HEK293 (cell line): ENCODE results near the gene DSCAML1.

ENCODE experiments used
- CTCF ChIA-PET: fragments of 350-600 bp; formaldehyde crosslinking; extraction: SDS; loops from one replicate; lab custom pipeline; 2021; ENCODE audit warnings: antibody characterized with exemption; lab: Yijun Ruan, JAX
- POLR2A ChIA-PET: fragments of 300-600 bp; formaldehyde crosslinking; extraction: SDS; loops from one replicate; lab custom pipeline; 2020; ENCODE audit warnings: antibody characterized with exemption, inconsistent platforms; lab: Yijun Ruan, JAX
- H3K27ac ChIP-seq: fragments of 200-500 bp; sonication (Bioruptor generic); 2 replicates; pipeline ENCODE4 v1.5.1; 2014; ENCODE audit warnings: low read depth, low read length, control low read depth, inconsistent platforms; ENCODE audit errors: extremely low read depth
- H3K36me3 ChIP-seq, 2 experiments: fragments of 200-500 bp in 1 of 2; sonication (Bioruptor generic) in 1 of 2; 1 replicate in 1 of 2; 2 replicates in 1 of 2; pipeline ENCODE4 v1.5.1; 2014 to 2017; ENCODE audit warnings: inconsistent platforms in 2 of 2, low read length in 2 of 2; ENCODE audit not compliant: control insufficient read depth in 2 of 2, insufficient read depth in 1 of 2
- H3K4me1 ChIP-seq: fragments of 200-500 bp; sonication (Bioruptor generic); 2 replicates; pipeline ENCODE4 v1.5.1; 2014; ENCODE audit warnings: mild to moderate bottlenecking, low read length, inconsistent platforms; ENCODE audit not compliant: control insufficient read depth, insufficient read depth
- H3K4me3 ChIP-seq: 2 replicates; pipeline ENCODE4 v1.5.1; 2011; ENCODE audit warnings: low read depth, mild to moderate bottlenecking, control low read depth, low read length, moderate library complexity
- H3K9me3 ChIP-seq: fragments of 200-500 bp; sonication (Bioruptor generic); 2 replicates; pipeline ENCODE4 v1.5.1; 2014; ENCODE audit warnings: low read depth, low read length, inconsistent platforms; ENCODE audit not compliant: control insufficient read depth, insufficient read depth
- FEZF1 ChIP-seq: fragments of 450-650 bp; formaldehyde crosslinking; IDR thresholded peaks from 2 replicates; pipeline ENCODE4 v1.5.1; 2016; ENCODE audit warnings: missing biosample characterization, missing genetic modification characterization
- PRDM1 ChIP-seq: fragments of 450-650 bp; formaldehyde crosslinking; IDR thresholded peaks from 2 replicates; pipeline ENCODE4; 2016; ENCODE audit warnings: missing biosample characterization, missing genetic modification characterization
- PRDM2 ChIP-seq: fragments of 450-650 bp; formaldehyde crosslinking; IDR thresholded peaks from 2 replicates; pipeline ENCODE4 v1.5.1; 2016; ENCODE audit warnings: missing biosample characterization, missing genetic modification characterization, borderline replicate concordance
- ZBTB17 ChIP-seq: fragments of 450-650 bp; formaldehyde crosslinking; IDR thresholded peaks from 2 replicates; pipeline ENCODE4 v1.5.1; 2016; ENCODE audit warnings: missing biosample characterization, missing genetic modification characterization
- ZEB2 ChIP-seq: fragments of 450-650 bp; formaldehyde crosslinking; IDR thresholded peaks from 2 replicates; pipeline ENCODE4 v1.5.1; 2016; ENCODE audit warnings: missing biosample characterization, missing genetic modification characterization
- ZFP3 ChIP-seq: fragments of 450-650 bp; formaldehyde crosslinking; IDR thresholded peaks from 2 replicates; pipeline ENCODE4 v1.5.1; 2016; ENCODE audit warnings: low read depth, missing biosample characterization, missing genetic modification characterization
- ZNF10 ChIP-seq: fragments of 450-650 bp; formaldehyde crosslinking; IDR thresholded peaks from 2 replicates; pipeline ENCODE4 v1.5.1; 2017; ENCODE audit warnings: missing biosample characterization, missing genetic modification characterization
- ZNF16 ChIP-seq: fragments of 450-650 bp; formaldehyde crosslinking; IDR thresholded peaks from 2 replicates; pipeline ENCODE4 v1.5.1; 2016; ENCODE audit warnings: low read depth, missing biosample characterization, missing genetic modification characterization
- ZNF211 ChIP-seq: fragments of 450-650 bp; formaldehyde crosslinking; IDR thresholded peaks from 2 replicates; pipeline ENCODE4 v1.5.1; 2016; ENCODE audit warnings: low read depth, missing biosample characterization, missing genetic modification characterization
- ZNF747 ChIP-seq: fragments of 450-650 bp; formaldehyde crosslinking; IDR thresholded peaks from 2 replicates; pipeline ENCODE4 v1.5.1; 2016; ENCODE audit warnings: missing biosample characterization, missing genetic modification characterization
- ZNF830 ChIP-seq: fragments of 450-650 bp; IDR thresholded peaks from 2 replicates; pipeline ENCODE4 v1.5.0; 2018; ENCODE audit warnings: missing biosample characterization, missing genetic modification characterization, low read depth, mild to moderate bottlenecking, moderate library complexity
- TF ChIP-seq, protein P1 (sequence below): fragments of 450-650 bp; IDR thresholded peaks from 2 replicates; pipeline ENCODE4 v1.5.1; 2018; ENCODE audit warnings: missing biosample characterization, mild to moderate bottlenecking, missing genetic modification characterization
- TF ChIP-seq, protein P2 (sequence below): fragments of 450-650 bp; formaldehyde crosslinking; IDR thresholded peaks from 2 replicates; pipeline ENCODE4 v1.5.1; 2016; ENCODE audit warnings: missing biosample characterization, missing genetic modification characterization
- TF ChIP-seq, protein P3 (sequence below): fragments of 450-650 bp; formaldehyde crosslinking; IDR thresholded peaks from 2 replicates; pipeline ENCODE4 v1.5.1; 2016; ENCODE audit warnings: missing biosample characterization, missing genetic modification characterization, low read depth
- TF ChIP-seq, protein P4 (sequence below): IDR thresholded peaks from 2 replicates; pipeline ENCODE4 v1.6.1; 2011; ENCODE audit warnings: mild to moderate bottlenecking, low read depth, low read length, borderline replicate concordance

DSCAML1 gene

DNA sequence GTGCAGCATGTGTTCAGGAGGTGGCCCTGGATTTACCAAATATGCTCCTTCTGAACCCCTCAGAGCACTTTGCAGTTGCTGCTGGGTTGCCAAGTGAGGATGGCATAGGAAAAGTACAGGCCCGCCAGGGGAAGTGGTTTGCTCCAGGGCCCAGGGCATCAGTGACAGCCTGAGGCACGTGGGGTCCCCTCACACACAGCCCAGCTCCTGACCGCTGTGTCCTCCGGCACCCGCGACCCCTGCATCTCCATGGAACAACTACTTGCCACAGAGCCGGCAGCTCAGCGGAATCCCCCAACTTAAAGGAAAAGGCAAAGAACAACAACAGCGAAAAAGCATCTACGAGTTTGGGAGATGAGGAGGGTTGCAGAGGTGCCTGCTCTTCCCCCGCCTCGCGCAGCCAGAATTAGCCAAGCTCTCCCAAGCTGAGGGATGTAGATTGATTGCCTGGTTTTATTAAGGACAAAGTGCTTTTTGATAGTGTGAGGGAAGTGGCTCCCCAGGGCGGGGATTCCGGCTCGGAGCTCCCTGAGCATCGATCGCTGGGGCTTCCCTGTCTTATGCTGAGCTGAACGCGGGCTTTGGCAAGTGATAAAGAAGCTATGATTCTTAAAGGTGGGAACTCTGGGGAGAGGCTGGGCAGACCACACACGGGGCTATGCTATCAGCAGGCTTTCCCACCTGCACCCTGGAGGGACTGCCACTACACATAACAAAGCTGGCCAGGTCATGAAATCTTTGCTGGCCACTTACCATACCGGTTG lies 294.8 kb downstream of the DSCAML1 start:
- Histone ChIP-seq H3K36me3 (no peaks in the 10 kb centered on the region), H3K4me1 (no peaks in the 10 kb centered on the region), H3K9me3 (no peaks in the 10 kb centered on the region), H3K4me3 (no peak overlapping the region), H3K27ac (no peak overlapping the region)
- CTCF ChIA-PET, result no interaction called here
- TF ChIP-seq, protein P1, sequence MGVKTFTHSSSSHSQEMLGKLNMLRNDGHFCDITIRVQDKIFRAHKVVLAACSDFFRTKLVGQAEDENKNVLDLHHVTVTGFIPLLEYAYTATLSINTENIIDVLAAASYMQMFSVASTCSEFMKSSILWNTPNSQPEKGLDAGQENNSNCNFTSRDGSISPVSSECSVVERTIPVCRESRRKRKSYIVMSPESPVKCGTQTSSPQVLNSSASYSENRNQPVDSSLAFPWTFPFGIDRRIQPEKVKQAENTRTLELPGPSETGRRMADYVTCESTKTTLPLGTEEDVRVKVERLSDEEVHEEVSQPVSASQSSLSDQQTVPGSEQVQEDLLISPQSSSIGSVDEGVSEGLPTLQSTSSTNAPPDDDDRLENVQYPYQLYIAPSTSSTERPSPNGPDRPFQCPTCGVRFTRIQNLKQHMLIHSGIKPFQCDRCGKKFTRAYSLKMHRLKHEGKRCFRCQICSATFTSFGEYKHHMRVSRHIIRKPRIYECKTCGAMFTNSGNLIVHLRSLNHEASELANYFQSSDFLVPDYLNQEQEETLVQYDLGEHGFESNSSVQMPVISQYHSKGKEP (tag by site-specific recombination), result no peak
- TF ChIP-seq, protein P2, sequence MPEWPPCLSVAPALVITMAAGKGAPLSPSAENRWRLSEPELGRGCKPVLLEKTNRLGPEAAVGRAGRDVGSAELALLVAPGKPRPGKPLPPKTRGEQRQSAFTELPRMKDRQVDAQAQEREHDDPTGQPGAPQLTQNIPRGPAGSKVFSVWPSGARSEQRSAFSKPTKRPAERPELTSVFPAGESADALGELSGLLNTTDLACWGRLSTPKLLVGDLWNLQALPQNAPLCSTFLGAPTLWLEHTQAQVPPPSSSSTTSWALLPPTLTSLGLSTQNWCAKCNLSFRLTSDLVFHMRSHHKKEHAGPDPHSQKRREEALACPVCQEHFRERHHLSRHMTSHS, result no peak
- no peak for TF ChIP-seq PRDM1 (tag by site-specific recombination)
- TF ChIP-seq, protein P3, sequence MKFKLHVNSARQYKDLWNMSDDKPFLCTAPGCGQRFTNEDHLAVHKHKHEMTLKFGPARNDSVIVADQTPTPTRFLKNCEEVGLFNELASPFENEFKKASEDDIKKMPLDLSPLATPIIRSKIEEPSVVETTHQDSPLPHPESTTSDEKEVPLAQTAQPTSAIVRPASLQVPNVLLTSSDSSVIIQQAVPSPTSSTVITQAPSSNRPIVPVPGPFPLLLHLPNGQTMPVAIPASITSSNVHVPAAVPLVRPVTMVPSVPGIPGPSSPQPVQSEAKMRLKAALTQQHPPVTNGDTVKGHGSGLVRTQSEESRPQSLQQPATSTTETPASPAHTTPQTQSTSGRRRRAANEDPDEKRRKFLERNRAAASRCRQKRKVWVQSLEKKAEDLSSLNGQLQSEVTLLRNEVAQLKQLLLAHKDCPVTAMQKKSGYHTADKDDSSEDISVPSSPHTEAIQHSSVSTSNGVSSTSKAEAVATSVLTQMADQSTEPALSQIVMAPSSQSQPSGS, result no peak
- no peak for TF ChIP-seq ZNF16 (tag by site-specific recombination)
- TF ChIP-seq ZNF10 (tag by site-specific recombination), result no peak
- no peak for TF ChIP-seq ZNF830 (tag by site-specific recombination)
- no peak for TF ChIP-seq ZEB2
- no peak for TF ChIP-seq ZFP3 (tag by site-specific recombination)
- TF ChIP-seq, protein P4, sequence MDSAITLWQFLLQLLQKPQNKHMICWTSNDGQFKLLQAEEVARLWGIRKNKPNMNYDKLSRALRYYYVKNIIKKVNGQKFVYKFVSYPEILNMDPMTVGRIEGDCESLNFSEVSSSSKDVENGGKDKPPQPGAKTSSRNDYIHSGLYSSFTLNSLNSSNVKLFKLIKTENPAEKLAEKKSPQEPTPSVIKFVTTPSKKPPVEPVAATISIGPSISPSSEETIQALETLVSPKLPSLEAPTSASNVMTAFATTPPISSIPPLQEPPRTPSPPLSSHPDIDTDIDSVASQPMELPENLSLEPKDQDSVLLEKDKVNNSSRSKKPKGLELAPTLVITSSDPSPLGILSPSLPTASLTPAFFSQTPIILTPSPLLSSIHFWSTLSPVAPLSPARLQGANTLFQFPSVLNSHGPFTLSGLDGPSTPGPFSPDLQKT, result no peak
- no peak for TF ChIP-seq ZNF747 (tag by site-specific recombination)
- TF ChIP-seq ZBTB17 (tag by site-specific recombination), result no peak
- TF ChIP-seq FEZF1 (tag by site-specific recombination), result no peak
- TF ChIP-seq PRDM2 (tag by site-specific recombination), result no peak
- no peak for TF ChIP-seq ZNF211 (tag by site-specific recombination)
- POLR2A ChIA-PET, result no interaction called here
